Osteoblast (primary cell): Measurements from ENCODE around the gene NOS3. TPM values are rescaled to one million over a fixed set of nuclear protein-coding genes. Genes with fewer than 3 reads are reported as not detected.

ENCODE experiments used
- DNase-seq: peaks from one replicate; pipeline ENCODE4 v3.0.0; 2011; ENCODE audit warnings: low spot score, mixed read lengths; ENCODE audit not compliant: insufficient read length; ENCODE audit errors: missing footprints
- H2AFZ ChIP-seq: 2 replicates; pipeline ENCODE4 v1.6.0; 2011; ENCODE audit warnings: mild to moderate bottlenecking, low read length
- H3K27ac ChIP-seq: 2 replicates; pipeline ENCODE4 v1.5.1; 2011; ENCODE audit warnings: mild to moderate bottlenecking, low read depth, low read length, moderate library complexity
- H3K27me3 ChIP-seq: 2 replicates; pipeline ENCODE4 v1.6.0; 2012; ENCODE audit warnings: mild to moderate bottlenecking, control low read depth, inconsistent platforms, low read length, moderate library complexity; ENCODE audit not compliant: insufficient read depth
- H3K36me3 ChIP-seq: 2 replicates; pipeline ENCODE4 v1.5.1; 2011; ENCODE audit warnings: mild to moderate bottlenecking, low read length, control low read depth, moderate library complexity; ENCODE audit not compliant: insufficient read depth
- H3K4me1 ChIP-seq: 2 replicates; pipeline ENCODE4 v1.5.1; 2011; ENCODE audit warnings: mild to moderate bottlenecking, low read length, control low read depth, moderate library complexity; ENCODE audit not compliant: insufficient read depth
- H3K4me2 ChIP-seq: 2 replicates; pipeline ENCODE4 v1.6.0; 2011; ENCODE audit warnings: mild to moderate bottlenecking, low read length; ENCODE audit not compliant: insufficient read depth
- H3K4me3 ChIP-seq: fragments of 200-600 bp; sonication (generic); 3 replicates; pipeline ENCODE4 v1.5.1; 2012; ENCODE audit warnings: mild to moderate bottlenecking, low read length, inconsistent platforms; ENCODE audit not compliant: insufficient read depth
- H3K79me2 ChIP-seq: 2 replicates; pipeline ENCODE4 v1.6.0; 2012; ENCODE audit warnings: mild to moderate bottlenecking, low read length, control low read depth, inconsistent platforms; ENCODE audit not compliant: insufficient read depth
- H3K9me3 ChIP-seq: 2 replicates; pipeline ENCODE4 v1.5.1; 2011; ENCODE audit warnings: low read depth, low read length, control low read depth
- H4K20me1 ChIP-seq: 2 replicates; pipeline ENCODE4 v1.6.0; 2012; ENCODE audit warnings: mild to moderate bottlenecking, low read length, control low read depth; ENCODE audit not compliant: insufficient read depth
- CTCF ChIP-seq: IDR thresholded peaks from 2 replicates; pipeline ENCODE4 v1.5.1; 2011; ENCODE audit warnings: mild to moderate bottlenecking, low read depth, low read length, moderate library complexity; ENCODE audit errors: extremely low read depth
- total RNA-seq: library from RNA; depleted of rRNA; stranded (reverse); fragments of >200 nt; gene quantifications from 2 replicates; pipeline ENCODE4 v1.2.3, GENCODE V29; 2012

Gene NOS3
- total RNA-seq, 1 donor: not detected

- H3K79me2 ChIP-seq: no peaks in the 10 kb centered on the region
- H3K27ac ChIP-seq: no peak overlapping the region
- no peak for TF ChIP-seq CTCF
- no peak for DNase-seq
- peaks cover 14% of the 10 kb centered on the region for H3K27me3 ChIP-seq
- no peaks in the 10 kb centered on the region for H4K20me1 ChIP-seq
- no peaks in the 10 kb centered on the region for H3K9me3 ChIP-seq
- H2AFZ ChIP-seq: no peak overlapping the region
- no peak overlapping the region for H3K4me2 ChIP-seq
- no peaks in the 10 kb centered on the region for H3K36me3 ChIP-seq
- no peaks in the 10 kb centered on the region for H3K4me1 ChIP-seq
- no peak overlapping the region for H3K4me3 ChIP-seq
These were observed 26.9 kb upstream of the NOS3 start for GRCh38 chr7:150963707-150964559.

- Histone ChIP-seq H4K20me1 (no peaks in the 10 kb centered on the region), H3K36me3 (no peaks in the 10 kb centered on the region), H3K27ac (no peak overlapping the region), H3K79me2 (no peaks in the 10 kb centered on the region), H2AFZ (no peak overlapping the region), H3K4me2 (no peak overlapping the region), H3K9me3 (no peaks in the 10 kb centered on the region), H3K27me3 (peaks cover 14% of the 10 kb centered on the region), H3K4me3 (no peak overlapping the region), H3K4me1 (no peaks in the 10 kb centered on the region)
- no peak for TF ChIP-seq CTCF
- no peak for DNase-seq
These were observed 26.2 kb upstream of the NOS3 start for GRCh38 chr7:150964593-150965111.

GRCh38 chr7:150965273-150965830 is 25.5 kb upstream of the NOS3 start:
- Histone ChIP-seq H3K27ac (no peak overlapping the region), H3K36me3 (no peaks in the 10 kb centered on the region), H3K27me3 (peaks cover 14% of the 10 kb centered on the region), H3K79me2 (no peaks in the 10 kb centered on the region), H3K4me1 (no peaks in the 10 kb centered on the region), H3K9me3 (no peaks in the 10 kb centered on the region), H4K20me1 (no peaks in the 10 kb centered on the region), H3K4me2 (no peak overlapping the region), H2AFZ (no peak overlapping the region), H3K4me3 (no peak overlapping the region)
- no peak for TF ChIP-seq CTCF
- no peak for DNase-seq

GRCh38 chr7:150966002-150966401 is 24.8 kb upstream of the NOS3 start:
- Histone ChIP-seq H4K20me1 (no peaks in the 10 kb centered on the region), H3K4me2 (no peak overlapping the region), H3K27ac (no peak overlapping the region), H3K79me2 (no peaks in the 10 kb centered on the region), H2AFZ (no peak overlapping the region), H3K36me3 (no peaks in the 10 kb centered on the region), H3K27me3 (peaks cover 14% of the 10 kb centered on the region), H3K9me3 (no peaks in the 10 kb centered on the region), H3K4me1 (no peaks in the 10 kb centered on the region), H3K4me3 (no peak overlapping the region)
- DNase-seq: no peak
- no peak for TF ChIP-seq CTCF
